HepG2 (cell line): ENCODE measurements around the gene RBP4. TPM values are rescaled to one million over a fixed set of nuclear protein-coding genes. Genes with fewer than 3 reads are reported as not detected.

Source experiments
- ARID4A ChIP-seq: sonication (generic); formaldehyde crosslinking; IDR thresholded peaks from 2 replicates; pipeline ENCODE4 v1.5.0; 2020; ENCODE audit warnings: mild to moderate bottlenecking, missing genetic modification reagents, borderline replicate concordance
- ATF2 ChIP-seq: sonication (generic); formaldehyde crosslinking; IDR thresholded peaks from 2 replicates; pipeline ENCODE4 v1.4.0; 2020; ENCODE audit warnings: missing genetic modification reagents
- CREM ChIP-seq, 2 experiments: sonication (generic) in 1 of 2; formaldehyde crosslinking in 1 of 2; IDR thresholded peaks; 2 replicates each; pipeline versions ENCODE4 v1.4.0 to v1.6.1; 2016 to 2020; ENCODE audit warnings: antibody characterized with exemption in 1 of 2, mild to moderate bottlenecking in 1 of 2, missing genetic modification reagents in 1 of 2
- GPBP1L1 ChIP-seq: sonication (generic); formaldehyde crosslinking; IDR thresholded peaks from 2 replicates; pipeline ENCODE4 v1.5.0; 2020; ENCODE audit warnings: mild to moderate bottlenecking, missing genetic modification reagents
- HOXA5 ChIP-seq: sonication (generic); formaldehyde crosslinking; IDR thresholded peaks from 2 replicates; pipeline ENCODE4 v1.4.0; 2020; ENCODE audit warnings: missing genetic modification reagents
- JUN ChIP-seq: sonication (generic); formaldehyde crosslinking; IDR thresholded peaks from 2 replicates; pipeline ENCODE4 v1.4.0; 2020; ENCODE audit warnings: mild to moderate bottlenecking, missing genetic modification reagents
- KAT8 ChIP-seq: IDR thresholded peaks from 2 replicates; pipeline ENCODE4 v1.6.1; 2016; ENCODE audit warnings: missing genetic modification reagents, missing compliant biosample characterization
- MAF1 ChIP-seq: sonication (generic); formaldehyde crosslinking; IDR thresholded peaks from 2 replicates; pipeline ENCODE4 v1.5.0; 2020; ENCODE audit warnings: missing genetic modification reagents, borderline replicate concordance
- MTF1 ChIP-seq: sonication (generic); formaldehyde crosslinking; IDR thresholded peaks from 2 replicates; pipeline ENCODE4 v1.5.0; 2020; ENCODE audit warnings: missing genetic modification reagents
- MTF2 ChIP-seq: sonication (generic); formaldehyde crosslinking; IDR thresholded peaks from 2 replicates; pipeline ENCODE4 v1.5.0; 2020; ENCODE audit warnings: missing genetic modification reagents, borderline replicate concordance
- NCOA1 ChIP-seq: sonication (generic); formaldehyde crosslinking; IDR thresholded peaks from 2 replicates; pipeline ENCODE4 v1.9.0; 2021; ENCODE audit warnings: missing genetic modification reagents
- PITX1 ChIP-seq: sonication (generic); formaldehyde crosslinking; IDR thresholded peaks from 2 replicates; pipeline ENCODE4 v1.5.1; 2020; ENCODE audit warnings: mild to moderate bottlenecking, missing genetic modification reagents
- THAP7 ChIP-seq: sonication (generic); formaldehyde crosslinking; IDR thresholded peaks from 2 replicates; pipeline ENCODE4 v1.8.1; 2023; ENCODE audit warnings: mild to moderate bottlenecking, missing genetic modification reagents
- TP53 ChIP-seq: sonication (generic); formaldehyde crosslinking; conservative IDR thresholded peaks from 2 replicates; pipeline ENCODE4 v1.4.0; 2020; ENCODE audit warnings: missing genetic modification reagents
- ZFP82 ChIP-seq: sonication (generic); formaldehyde crosslinking; IDR thresholded peaks from 2 replicates; pipeline ENCODE4 v1.5.1; 2020; ENCODE audit warnings: mild to moderate bottlenecking, missing genetic modification reagents, borderline replicate concordance
- ZMAT3 ChIP-seq: sonication (generic); formaldehyde crosslinking; conservative IDR thresholded peaks from 2 replicates; pipeline ENCODE4 v1.7.0; 2021; ENCODE audit warnings: missing genetic modification reagents
- ZNF343 ChIP-seq: sonication (generic); formaldehyde crosslinking; IDR thresholded peaks from 2 replicates; pipeline ENCODE4 v1.4.0; 2020; ENCODE audit warnings: mild to moderate bottlenecking, missing genetic modification reagents
- ZNF562 ChIP-seq: sonication (generic); formaldehyde crosslinking; IDR thresholded peaks from 2 replicates; pipeline ENCODE4 v1.8.0; 2022; ENCODE audit warnings: missing genetic modification reagents, borderline replicate concordance
- ZNF569 ChIP-seq: sonication (generic); formaldehyde crosslinking; IDR thresholded peaks from 2 replicates; pipeline ENCODE4 v1.5.0; 2020; ENCODE audit warnings: mild to moderate bottlenecking, missing genetic modification reagents, moderate library complexity, borderline replicate concordance
- ZNF576 ChIP-seq: sonication (generic); formaldehyde crosslinking; IDR thresholded peaks from 2 replicates; pipeline ENCODE4 v1.4.0; 2020; ENCODE audit warnings: mild to moderate bottlenecking, missing genetic modification reagents
- ZNF703 ChIP-seq: sonication (generic); formaldehyde crosslinking; IDR thresholded peaks from 2 replicates; pipeline ENCODE4 v1.5.1; 2020; ENCODE audit warnings: missing genetic modification reagents, mild to moderate bottlenecking, moderate library complexity, borderline replicate concordance
- polyA plus RNA-seq, 8 experiments: library from polyadenylated mRNA; depleted of rRNA in 3 of 8; stranded (reverse) in 7 of 8; unstranded in 1 of 8; fragments of >200 nt; fragmentation: Illumina TruSeq in 4 of 8; extraction: Trizol in 4 of 8; gene quantifications; 2 replicates each; pipeline versions ENCODE4 v1.2.1 to v1.2.3, GENCODE V29; 2011 to 2016; ENCODE audit warnings: low read depth in 4 of 8, missing spikeins in 1 of 8, mixed read lengths in 1 of 8; ENCODE audit not compliant: insufficient read depth in 1 of 8
- total RNA-seq, 5 experiments: library from RNA; depleted of rRNA; stranded (reverse); fragments of >200 nt; fragmentation: Illumina TruSeq; extraction: Trizol; gene quantifications; 2 replicates each; pipeline ENCODE4 v1.2.3, GENCODE V29; 2016; ENCODE audit warnings: low read depth in 1 of 5

RBP4 gene
- total and polyA plus RNA-seq, 2 of the 13 experiments (the other 11 are each of a cell fraction or from before 2014, with no cell fraction given) = 642 to 931 TPM

GRCh38 chr10:93601146-93601773, at the start of gene RBP4 (continued):
- peak; percentile 77 for TF ChIP-seq ARID4A (CRISPR knock-in tag)
- no peak; the same call in 1 of the 2 replicates for TF ChIP-seq TP53 (CRISPR knock-in tag)
- peak; percentile 82; the same call in 1 of the 2 replicates for TF ChIP-seq ZFP82 (CRISPR knock-in tag)
- TF ChIP-seq CREM (IDR thresholded peaks at IDR 0.05) = peak; percentile 5; the same call in 1 of the 2 replicates
- TF ChIP-seq CREM (CRISPR knock-in tag; IDR thresholded peaks at IDR 0.05) = no peak
- no peak for TF ChIP-seq ZNF562 (CRISPR knock-in tag)
- TF ChIP-seq MAF1 (CRISPR knock-in tag) = no peak
- TF ChIP-seq KAT8 = peak; percentile 54
- peak; percentile 74 for TF ChIP-seq ZNF703 (CRISPR knock-in tag)
- TF ChIP-seq MTF2 (CRISPR knock-in tag) = no peak
- no peak; the same call in 1 of the 2 replicates for TF ChIP-seq NCOA1
- TF ChIP-seq ZNF569 (CRISPR knock-in tag) = 0 out of 2 replicates have a peak, but pooled peaks have one; percentile 21
- TF ChIP-seq ATF2 (CRISPR knock-in tag) = 0 out of 2 replicates have a peak, but pooled peaks have one; percentile 45
- peak; percentile 60; the same call in 1 of the 2 replicates for TF ChIP-seq ZMAT3 (CRISPR knock-in tag)
- peak; percentile 57; the same call in 1 of the 2 replicates for TF ChIP-seq ZNF576 (CRISPR knock-in tag)
- 0 out of 2 replicates have a peak, but pooled peaks have one; percentile 53 for TF ChIP-seq HOXA5 (CRISPR knock-in tag)
- 0 out of 2 replicates have a peak, but pooled peaks have one; percentile 27 for TF ChIP-seq MTF1 (CRISPR knock-in tag)
- peak; percentile 45 for TF ChIP-seq PITX1 (CRISPR knock-in tag)
- TF ChIP-seq ZNF343 = peak; percentile 36; the same call in 1 of the 2 replicates
- peak; percentile 80; the same call in 1 of the 2 replicates for TF ChIP-seq JUN (CRISPR knock-in tag)
- TF ChIP-seq THAP7 (CRISPR knock-in tag) = peak; percentile 66; the same call in 1 of the 2 replicates
- no peak for TF ChIP-seq GPBP1L1
